NB4 (cell line): ENCODE results near the gene PIGT.
A peak's percentile ranks its signal among the peaks of the same experiment; 100 is the strongest.

Experiments
- DNase-seq: peaks from one replicate; pipeline ENCODE4 v3.0.0; 2010; ENCODE audit warnings: low read depth
- H3K4me3 ChIP-seq: one replicate; pipeline ENCODE4 v1.5.1; 2011; ENCODE audit warnings: mild to moderate bottlenecking, low read depth, low read length, moderate library complexity
- CTCF ChIP-seq: IDR thresholded peaks from one replicate; pipeline ENCODE4 v1.5.1; 2012; ENCODE audit warnings: low read depth, low read length
- MAX ChIP-seq: IDR thresholded peaks from 2 replicates; pipeline ENCODE4 v1.6.1; 2011; ENCODE audit warnings: low read depth, low read length
- MYC ChIP-seq: IDR thresholded peaks from 2 replicates; pipeline ENCODE4 v1.6.1; 2011; ENCODE audit warnings: low read depth, low read length
- POLR2A ChIP-seq: IDR thresholded peaks from 2 replicates; pipeline ENCODE4 v1.6.1; 2011; ENCODE audit warnings: mild to moderate bottlenecking; ENCODE audit not compliant: insufficient read length; ENCODE audit errors: extremely low read depth

Gene PIGT

GRCh38 chr20:45407783-45408645 lies 7.9 kb upstream of the PIGT start, which contains the start of gene DBNDD2:
TSS of gene DBNDD2 (plus strand) at chr20:45408289. CDS start at chr20:45408468, 179 bp downstream.
- no peak for DNase-seq
- H3K4me3 ChIP-seq: no peak within 1 kb of the TSS
- TF ChIP-seq POLR2A: no peak
- no peak for TF ChIP-seq CTCF
- no peak for TF ChIP-seq MAX
- no peak for TF ChIP-seq MYC

- peak; percentile 42 for DNase-seq
- TF ChIP-seq CTCF (no peak), MYC (no peak), POLR2A (no peak), MAX (no peak)
Measured at GRCh38 chr20:45408646-45409213, 7.2 kb upstream of the PIGT start.

GRCh38 chr20:45409521-45410272 lies 6.2 kb upstream of the PIGT start:
- TF ChIP-seq POLR2A: no peak
- TF ChIP-seq CTCF: no peak
- TF ChIP-seq MAX: no peak
- no peak for TF ChIP-seq MYC
- H3K4me3 ChIP-seq: no peak overlapping the region
- no peak for DNase-seq

More at GRCh38 chr20:45408646-45409213, 7.2 kb upstream of the PIGT start:
- H3K4me3 ChIP-seq: no peak overlapping the region

GRCh38 chr20:45410887-45411286 lies 5.1 kb upstream of the PIGT start:
- no peak overlapping the region for H3K4me3 ChIP-seq
- no peak for DNase-seq
- TF ChIP-seq MAX: no peak
- TF ChIP-seq CTCF: no peak
- no peak for TF ChIP-seq POLR2A
- no peak for TF ChIP-seq MYC

GRCh38 chr20:45412653-45413052 lies 3.3 kb upstream of the PIGT start:
- TF ChIP-seq MAX (no peak), CTCF (no peak), MYC (no peak), POLR2A (no peak)
- no peak for DNase-seq

More at GRCh38 chr20:45412653-45413052, 3.3 kb upstream of the PIGT start:
- no peak overlapping the region for H3K4me3 ChIP-seq
